ENCODE data around the gene RAG1.

Gene RAG1

GRCh38 chr11:36591433-36591832, 23.6 kb downstream of the RAG1 start:
- no peak for DNase-seq

GRCh38 chr11:36594316-36594989, 26.6 kb downstream of the RAG1 start, which contains the start of gene IFTAP:
TSS of gene IFTAP (plus strand) at chr11:36594502. CDS start at chr11:36610104, 15,602 bp downstream.
- DNase-seq, result peak; percentile 85

- DNase-seq, result no peak
Observed at GRCh38 chr11:36596880-36597279, 29.1 kb downstream of the RAG1 start.

- DNase-seq, result no peak
Observed at GRCh38 chr11:36598051-36598450, 30.2 kb downstream of the RAG1 start, which contains the start of gene RAG2. TSS of gene RAG2 (minus strand) at chr11:36598236. CDS start at chr11:36594168, 4,068 bp downstream.

- DNase-seq, result no peak
Observed at GRCh38 chr11:36600180-36600579, 32.4 kb downstream of the RAG1 start.

- DNase-seq, result peak; percentile 48
Observed at GRCh38 chr11:36601155-36601554, 33.3 kb downstream of the RAG1 start.

- DNase-seq, result no peak
Observed at GRCh38 chr11:36602135-36602534, 34.3 kb downstream of the RAG1 start.

- no peak for DNase-seq
Observed at GRCh38 chr11:36605221-36606216, 37.7 kb downstream of the RAG1 start.

- DNase-seq, result no peak
Observed at GRCh38 chr11:36608491-36609199, 40.8 kb downstream of the RAG1 start.

- DNase-seq, result no peak
Observed at GRCh38 chr11:36609383-36609782, 41.6 kb downstream of the RAG1 start.

GRCh38 chr11:36615826-36616225, 48.0 kb downstream of the RAG1 start:
- DNase-seq, result no peak

- DNase-seq, result no peak
Observed at GRCh38 chr11:36617543-36618362, 49.9 kb downstream of the RAG1 start.

- no peak for DNase-seq
Observed at GRCh38 chr11:36618363-36619047, 50.7 kb downstream of the RAG1 start.

GRCh38 chr11:36619502-36619901, 51.7 kb downstream of the RAG1 start:
- DNase-seq, result no peak

- DNase-seq, result peak; percentile 53
Observed at GRCh38 chr11:36620246-36620645, 52.4 kb downstream of the RAG1 start.

GRCh38 chr11:36622431-36623136, 54.8 kb downstream of the RAG1 start:
- DNase-seq, result peak; percentile 39

GRCh38 chr11:36623494-36623893, 55.7 kb downstream of the RAG1 start:
- DNase-seq, result no peak

GRCh38 chr11:36627006-36627405, 59.2 kb downstream of the RAG1 start:
- DNase-seq, result no peak

- DNase-seq, result no peak
Observed at GRCh38 chr11:36627471-36627870, 59.7 kb downstream of the RAG1 start.

- no peak for DNase-seq
Observed at GRCh38 chr11:36628141-36628540, 60.3 kb downstream of the RAG1 start.

- DNase-seq, result no peak
Observed at GRCh38 chr11:36628765-36629244, 61.0 kb downstream of the RAG1 start.

Data from inflammatory macrophage treated with lipopolysaccharide for 4 hours (primary cell).